Loucy (cell line): Measurements from ENCODE around the gene NSMCE3.

ENCODE experiments used
- H2AFZ ChIP-seq: fragments of 200-600 bp; sonication (generic); 2 replicates; pipeline ENCODE4 v1.6.0; 2016; ENCODE audit warnings: antibody characterized with exemption, mild to moderate bottlenecking, low read length, moderate library complexity
- H3F3A ChIP-seq: fragments of 200-600 bp; 2 replicates; pipeline ENCODE4 v1.6.0; 2016; ENCODE audit warnings: antibody characterized with exemption, low read depth, mild to moderate bottlenecking
- H3K27me3 ChIP-seq: fragments of 200-600 bp; sonication (generic); 2 replicates; pipeline ENCODE4 v1.6.1; 2014; ENCODE audit warnings: low read length, mild to moderate bottlenecking; ENCODE audit not compliant: insufficient read depth, poor library complexity, severe bottlenecking
- H3K36me3 ChIP-seq: fragments of 200-600 bp; sonication (generic); 2 replicates; pipeline ENCODE4 v1.6.1; 2016; ENCODE audit warnings: low read length; ENCODE audit not compliant: insufficient read depth
- H3K4me1 ChIP-seq: fragments of 200-600 bp; sonication (generic); 2 replicates; pipeline ENCODE4 v1.5.1; 2014; ENCODE audit warnings: low read length, mild to moderate bottlenecking; ENCODE audit not compliant: insufficient read depth, poor library complexity, severe bottlenecking
- H3K4me2 ChIP-seq: fragments of 200-600 bp; sonication (generic); 2 replicates; pipeline ENCODE4 v1.6.0; 2014; ENCODE audit warnings: antibody characterized with exemption, low read length, low read depth, mild to moderate bottlenecking; ENCODE audit not compliant: poor library complexity, severe bottlenecking
- H3K4me3 ChIP-seq: fragments of 200-600 bp; sonication (generic); 2 replicates; pipeline ENCODE4 v1.5.1; 2014; ENCODE audit warnings: low read length, mild to moderate bottlenecking, mixed read lengths; ENCODE audit not compliant: poor library complexity, severe bottlenecking
- H3K79me2 ChIP-seq: fragments of 200-600 bp; sonication (generic); 2 replicates; pipeline ENCODE4 v1.6.1; 2014; ENCODE audit warnings: low read length; ENCODE audit not compliant: insufficient read depth
- H3K9ac ChIP-seq: fragments of 200-600 bp; sonication (generic); 2 replicates; pipeline ENCODE4 v1.6.0; 2014; ENCODE audit warnings: mild to moderate bottlenecking, low read depth, low read length, moderate library complexity; ENCODE audit not compliant: poor library complexity, severe bottlenecking
- H3K9me2 ChIP-seq: fragments of 200-600 bp; sonication (generic); replicated peaks from 2 replicates; pipeline ENCODE4 v1.6.1; 2016; ENCODE audit warnings: low read depth, low read length, mixed read lengths
- H3K9me3 ChIP-seq: fragments of 200-600 bp; sonication (generic); 2 replicates; pipeline ENCODE4 v1.6.1; 2014; ENCODE audit warnings: mild to moderate bottlenecking, antibody characterized with exemption, low read length, low read depth; ENCODE audit not compliant: insufficient read depth
- H4K20me1 ChIP-seq: fragments of 200-600 bp; sonication (generic); 2 replicates; pipeline ENCODE4 v1.6.0; 2014; ENCODE audit warnings: antibody characterized with exemption, low read length, mild to moderate bottlenecking; ENCODE audit not compliant: insufficient read depth, poor library complexity, severe bottlenecking
- EZH2phosphoT487 ChIP-seq: fragments of 200-600 bp; IDR thresholded peaks from 2 replicates; pipeline ENCODE4 v1.6.1; 2018; ENCODE audit warnings: antibody characterized with exemption, mild to moderate bottlenecking, moderate library complexity, borderline replicate concordance
- TF ChIP-seq, protein P1 (sequence below): fragments of 200-600 bp; sonication (generic); conservative IDR thresholded peaks from 2 replicates; pipeline ENCODE4 v1.5.1; 2014; ENCODE audit warnings: mild to moderate bottlenecking, antibody characterized with exemption, low read length

NSMCE3 gene

DNA sequence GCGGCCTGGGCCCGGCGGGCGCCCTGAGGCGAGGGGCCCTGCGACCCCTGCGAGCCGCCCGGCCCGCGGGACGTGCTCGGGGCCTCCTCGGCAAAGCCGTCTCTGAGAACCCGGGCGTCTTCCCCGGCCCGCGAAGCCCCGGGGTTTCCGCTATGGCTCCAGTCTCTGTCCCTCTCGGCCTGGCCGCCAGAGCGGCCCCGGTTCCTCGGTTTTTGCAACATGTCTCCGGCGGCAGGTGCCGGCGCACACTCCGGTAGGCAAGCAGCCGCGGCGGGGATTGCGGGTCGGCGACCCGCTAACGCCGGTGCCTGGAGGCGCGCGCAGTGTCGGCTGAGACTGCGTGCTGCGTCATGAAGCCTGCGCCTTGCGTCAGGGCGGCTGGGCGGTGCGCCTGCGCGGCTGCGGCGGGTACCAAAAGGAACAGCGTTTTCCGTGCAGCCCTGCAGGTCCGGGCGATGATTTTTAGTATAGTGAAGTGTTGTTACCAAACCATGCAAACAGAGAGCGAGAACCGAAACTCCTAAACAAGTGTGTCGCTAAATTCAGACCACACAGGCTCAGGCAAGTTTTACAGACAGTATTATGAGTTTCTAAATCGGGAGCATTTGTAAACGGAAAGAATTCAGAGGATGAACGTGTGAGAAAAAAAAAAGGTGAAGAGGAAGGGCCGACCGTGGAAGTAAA lies at the start of gene NSMCE3:
Gene NSMCE3, minus strand, starts transcription at position 338 of the 684 bp plus-strand sequence. Its CDS starts 117 bp downstream, at position 221.
- Histone ChIP-seq H2AFZ (peak within 1 kb of the TSS; percentile 82), H3K9ac (peak within 1 kb of the TSS; percentile 78), H3K9me2 (no peaks in the 10 kb centered on the region), H3K9me3 (no peaks in the 10 kb centered on the region), H3F3A (no peaks in the 10 kb centered on the region), H3K4me3 (peak within 1 kb of the TSS; percentile 83), H3K36me3 (no peaks in the 10 kb centered on the region), H3K27me3 (no peaks in the 10 kb centered on the region), H3K4me2 (peak within 1 kb of the TSS; percentile 91), H3K4me1 (peaks cover 41% of the 10 kb centered on the region), H3K79me2 (peaks cover 29% of the 10 kb centered on the region), H4K20me1 (peaks cover 20% of the 10 kb centered on the region)
- TF ChIP-seq EZH2phosphoT487, result no peak
- TF ChIP-seq, protein P1, sequence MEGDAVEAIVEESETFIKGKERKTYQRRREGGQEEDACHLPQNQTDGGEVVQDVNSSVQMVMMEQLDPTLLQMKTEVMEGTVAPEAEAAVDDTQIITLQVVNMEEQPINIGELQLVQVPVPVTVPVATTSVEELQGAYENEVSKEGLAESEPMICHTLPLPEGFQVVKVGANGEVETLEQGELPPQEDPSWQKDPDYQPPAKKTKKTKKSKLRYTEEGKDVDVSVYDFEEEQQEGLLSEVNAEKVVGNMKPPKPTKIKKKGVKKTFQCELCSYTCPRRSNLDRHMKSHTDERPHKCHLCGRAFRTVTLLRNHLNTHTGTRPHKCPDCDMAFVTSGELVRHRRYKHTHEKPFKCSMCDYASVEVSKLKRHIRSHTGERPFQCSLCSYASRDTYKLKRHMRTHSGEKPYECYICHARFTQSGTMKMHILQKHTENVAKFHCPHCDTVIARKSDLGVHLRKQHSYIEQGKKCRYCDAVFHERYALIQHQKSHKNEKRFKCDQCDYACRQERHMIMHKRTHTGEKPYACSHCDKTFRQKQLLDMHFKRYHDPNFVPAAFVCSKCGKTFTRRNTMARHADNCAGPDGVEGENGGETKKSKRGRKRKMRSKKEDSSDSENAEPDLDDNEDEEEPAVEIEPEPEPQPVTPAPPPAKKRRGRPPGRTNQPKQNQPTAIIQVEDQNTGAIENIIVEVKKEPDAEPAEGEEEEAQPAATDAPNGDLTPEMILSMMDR, result no peak

DNA sequence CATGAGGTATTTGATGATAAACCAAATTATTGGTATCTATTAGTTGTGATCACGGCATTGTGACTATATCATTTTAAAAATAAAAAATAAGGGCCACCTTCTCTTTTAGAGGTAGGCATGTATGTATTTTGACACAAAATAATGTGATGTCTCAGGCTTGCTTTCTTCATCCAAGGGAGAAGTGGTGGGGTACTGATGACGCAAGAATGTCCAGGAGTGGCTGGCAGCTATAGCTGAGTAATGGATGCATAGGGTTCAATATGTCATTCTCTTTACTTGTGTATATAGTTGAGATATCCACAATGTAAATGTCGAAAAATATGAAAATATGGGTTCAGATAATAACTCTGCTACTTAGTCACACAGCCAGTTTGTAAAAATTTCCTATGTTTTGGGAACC lies 46.8 kb upstream of the NSMCE3 start:
- Histone ChIP-seq H4K20me1 (no peaks in the 10 kb centered on the region), H3K4me2 (no peak overlapping the region), H3F3A (no peaks in the 10 kb centered on the region), H3K36me3 (no peaks in the 10 kb centered on the region), H3K9me2 (no peaks in the 10 kb centered on the region), H3K27me3 (no peaks in the 10 kb centered on the region), H3K9ac (no peak overlapping the region), H3K4me3 (no peak overlapping the region), H3K9me3 (no peaks in the 10 kb centered on the region), H3K4me1 (no peaks in the 10 kb centered on the region), H2AFZ (no peak overlapping the region), H3K79me2 (no peaks in the 10 kb centered on the region)
- no peak for TF ChIP-seq EZH2phosphoT487
- TF ChIP-seq, protein P1, result no peak

DNA sequence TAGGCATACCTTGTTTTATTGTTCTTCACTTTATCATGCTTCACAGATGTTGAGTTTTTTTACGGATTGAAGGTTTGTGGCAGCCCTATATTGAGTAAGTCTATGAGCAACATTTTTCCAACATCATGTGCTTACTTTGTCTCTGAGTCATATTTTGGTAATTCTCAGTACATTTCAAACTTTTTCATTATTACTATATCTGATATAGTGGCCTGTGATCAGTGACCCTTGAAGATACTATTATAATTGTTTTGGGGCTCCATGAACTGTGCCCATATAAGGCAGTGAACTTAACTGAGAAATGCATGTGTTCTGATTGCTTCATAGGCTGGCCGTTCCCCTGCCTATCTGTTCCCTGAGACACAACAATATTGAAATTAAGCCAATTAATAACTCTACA lies 42.8 kb upstream of the NSMCE3 start:
- no peaks in the 10 kb centered on the region for H4K20me1 ChIP-seq
- H3K4me1 ChIP-seq, result no peaks in the 10 kb centered on the region
- no peaks in the 10 kb centered on the region for H3F3A ChIP-seq
- TF ChIP-seq, protein P1, result no peak
- TF ChIP-seq EZH2phosphoT487, result no peak
- no peaks in the 10 kb centered on the region for H3K9me2 ChIP-seq
- H3K36me3 ChIP-seq, result no peaks in the 10 kb centered on the region
- H3K4me3 ChIP-seq, result no peak overlapping the region
- H3K27me3 ChIP-seq, result no peaks in the 10 kb centered on the region
- no peak overlapping the region for H3K9ac ChIP-seq
- H3K9me3 ChIP-seq, result no peaks in the 10 kb centered on the region
- no peaks in the 10 kb centered on the region for H3K79me2 ChIP-seq
- H2AFZ ChIP-seq, result no peak overlapping the region
- no peak overlapping the region for H3K4me2 ChIP-seq
